ENCODE results near the gene PRTG. TPM values are rescaled to one million over a fixed set of nuclear protein-coding genes. Genes with fewer than 3 reads are reported as not detected.

Gene PRTG
- total and polyA plus RNA-seq, 12 donors = 0.29 to 1.9 (median 0.86) TPM

- Histone ChIP-seq H3K4me3 (no peak overlapping the region), H3K27ac (no peak overlapping the region), H3K36me3 (no peaks in the 10 kb centered on the region), H3K27me3 (no peaks in the 10 kb centered on the region), H3K4me1 (no peaks in the 10 kb centered on the region), H3K9me3 (no peaks in the 10 kb centered on the region)
- no peak for ATAC-seq
- TF ChIP-seq CTCF (IDR thresholded peaks at IDR 0.05) = no peak
- intact Hi-C loops (cut with DNase I) = no loop called here
- 83 to 91% methylated on average over 1 of the region's 1 CpG for WGBS, 2 donors
- no peak for DNase-seq
These were observed 84.1 kb downstream of the PRTG start for GRCh38 chr15:55658886-55659285.

DNA sequence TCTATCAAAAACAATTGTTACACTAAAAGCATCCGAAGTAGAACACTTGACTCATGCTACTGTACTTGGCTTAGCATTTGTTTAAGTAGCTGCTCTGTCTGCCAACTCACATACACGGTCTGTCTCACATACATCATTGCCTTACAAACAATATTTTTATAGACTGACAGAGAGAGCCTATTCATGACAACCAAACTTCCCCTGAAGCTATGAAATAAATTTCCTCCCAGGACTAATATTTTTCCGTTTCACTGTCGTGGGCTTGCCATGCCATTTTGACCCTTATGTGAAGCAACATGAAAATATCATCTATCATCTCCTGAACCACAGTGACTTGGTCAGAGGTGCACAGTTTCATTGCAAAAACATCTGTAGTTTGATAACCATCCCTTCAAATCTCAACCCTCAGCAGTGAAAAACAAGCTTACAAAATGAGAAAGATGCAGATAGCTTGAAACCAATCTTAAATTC is 88.4 kb downstream of the PRTG start:
- H3K4me1 ChIP-seq = no peaks in the 10 kb centered on the region
- intact Hi-C loops (cut with DNase I) = loop anchor here in 1 of 10 donors (5.0 kb wide), 1 partner anchor 143 kb away; no protein-coding TSS in a partner anchor

DNA sequence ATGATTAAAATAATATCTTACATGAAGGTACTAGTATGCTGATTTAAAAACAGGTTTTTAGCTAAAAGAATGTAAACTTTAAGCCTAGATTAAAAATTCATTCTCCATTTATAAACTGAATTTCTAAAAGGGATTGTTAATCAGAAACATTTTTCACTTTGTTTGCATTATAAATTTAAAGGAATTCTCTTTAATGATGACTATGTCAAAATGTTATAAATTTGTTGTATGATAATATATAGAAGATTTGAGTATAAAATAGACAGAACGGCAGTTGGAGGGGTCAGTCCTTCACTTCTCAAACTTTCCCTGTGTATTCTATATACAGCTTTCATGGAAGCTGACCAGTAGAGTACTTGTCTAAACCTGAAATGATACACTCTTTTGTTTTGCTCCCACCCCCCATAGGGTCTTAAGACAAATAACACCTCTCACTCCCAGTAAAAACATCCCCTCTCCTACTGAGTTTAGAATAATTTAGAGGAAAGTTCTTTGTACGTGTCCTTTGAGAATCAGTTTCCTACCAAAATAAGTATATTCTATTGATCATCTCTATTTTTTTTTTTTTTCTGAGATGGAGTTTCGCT is 90.0 kb downstream of the PRTG start:
- 96 to 98% methylated on average over 3 of the region's 3 CpGs for WGBS, 2 donors

More for the DNA sequence above, 88.4 kb downstream of the PRTG start:
- 48 to 56% methylated on average over 4 of the region's 4 CpGs for WGBS, 2 donors
- Histone ChIP-seq H3K36me3 (peaks cover 0 to 5% (median 0%) of the 10 kb centered on the region in 9 donors), H3K4me3 (no peak overlapping the region), H3K27ac (no peak overlapping the region), H3K27me3 (no peaks in the 10 kb centered on the region), H3K9me3 (no peaks in the 10 kb centered on the region)
- no peak for TF ChIP-seq CTCF (IDR thresholded peaks at IDR 0.05)
- DNase-seq (no peak), ATAC-seq (no peak)

GRCh38 chr15:55652359-55652758 is 90.6 kb downstream of the PRTG start:
- Histone ChIP-seq H3K4me3 (no peak overlapping the region), H3K9me3 (no peaks in the 10 kb centered on the region), H3K27ac (no peak overlapping the region), H3K36me3 (peaks cover 0 to 5% (median 0%) of the 10 kb centered on the region in 9 donors), H3K4me1 (no peaks in the 10 kb centered on the region), H3K27me3 (no peaks in the 10 kb centered on the region)
- 63 to 64% methylated on average over 7 of the region's 7 CpGs for WGBS, 2 donors
- DNase-seq (no peak), ATAC-seq (no peak)
- no peak for TF ChIP-seq CTCF (IDR thresholded peaks at IDR 0.05)
- intact Hi-C loops (cut with DNase I) = loop anchor here in 1 of 10 donors (5.0 kb wide), 1 partner anchor 145 kb away; no protein-coding TSS in a partner anchor

More for the DNA sequence above, 90.0 kb downstream of the PRTG start:
- TF ChIP-seq CTCF (IDR thresholded peaks at IDR 0.05) = no peak
- no peak overlapping the region for H3K4me3 ChIP-seq
- intact Hi-C loops (cut with DNase I) = loop anchor here in 1 of 10 donors (5.0 kb wide), 1 partner anchor 144 kb away; no protein-coding TSS in a partner anchor
- H3K4me1 ChIP-seq = no peaks in the 10 kb centered on the region
- peaks cover 0 to 5% (median 0%) of the 10 kb centered on the region in 9 donors for H3K36me3 ChIP-seq
- H3K27ac ChIP-seq = no peak overlapping the region
- H3K27me3 ChIP-seq = no peaks in the 10 kb centered on the region
- DNase-seq (no peak), ATAC-seq (no peak)
- no peaks in the 10 kb centered on the region for H3K9me3 ChIP-seq
